Uterus (tissue), 2 donors: ENCODE measurements around the gene SNAPC4.

Experiments used
- CTCF ChIP-seq, 4 experiments: fragments of 200-600 bp in 2 of 4; fragments of 450-650 bp in 2 of 4; sonication (generic) in 2 of 4; IDR thresholded peaks; one replicate each; pipeline ENCODE4 v1.5.1; 2016 to 2019; ENCODE audit warnings: antibody characterized with exemption in 4 of 4, mild to moderate bottlenecking in 2 of 4, moderate library complexity in 1 of 4
- POLR2A ChIP-seq, 2 donors: fragments of 450-650 bp; IDR thresholded peaks; one replicate each; pipeline ENCODE4 v1.6.1; 2016; ENCODE audit warnings: antibody characterized with exemption in 2 of 2, mild to moderate bottlenecking in 1 of 2, moderate library complexity in 1 of 2

GRCh38 chr9:136429075-136429628, 29.2 kb upstream of the SNAPC4 start:
- TF ChIP-seq CTCF (IDR thresholded peaks at IDR 0.05) (no peak), POLR2A (IDR thresholded peaks at IDR 0.05) (no peak)
